Karpas-422 (cell line): Measurements from ENCODE around the gene DNASE2B. TPM values are rescaled to one million over a fixed set of nuclear protein-coding genes. Genes with fewer than 3 reads are reported as not detected.

Experiments used
- DNase-seq: peaks from one replicate; pipeline ENCODE4 v3.0.0-alpha.2; 2015
- H2AFZ ChIP-seq: fragments of 200-600 bp; sonication (generic); 2 replicates; pipeline ENCODE4 v1.6.1; 2014; ENCODE audit warnings: antibody characterized with exemption, low read length, mixed read lengths
- H3K27ac ChIP-seq: fragments of 200-600 bp; sonication (generic); 2 replicates; pipeline ENCODE4 v1.5.1; 2014; ENCODE audit warnings: mild to moderate bottlenecking, low read length, moderate library complexity
- H3K27me3 ChIP-seq: fragments of 200-600 bp; sonication (generic); 2 replicates; pipeline ENCODE4 v1.6.1; 2014; ENCODE audit warnings: low read length, mixed read lengths
- H3K36me3 ChIP-seq: fragments of 200-600 bp; sonication (generic); 2 replicates; pipeline ENCODE4 v1.6.1; 2014; ENCODE audit warnings: low read length, mixed read lengths; ENCODE audit not compliant: insufficient read depth
- H3K4me1 ChIP-seq: fragments of 200-600 bp; sonication (generic); 2 replicates; pipeline ENCODE4 v1.6.1; 2014; ENCODE audit warnings: mild to moderate bottlenecking, low read length, mixed read lengths
- H3K4me2 ChIP-seq: fragments of 200-600 bp; sonication (generic); 2 replicates; pipeline ENCODE4 v1.6.1; 2014; ENCODE audit warnings: low read length, low read depth, mild to moderate bottlenecking; ENCODE audit not compliant: poor library complexity, severe bottlenecking
- H3K4me3 ChIP-seq: fragments of 200-600 bp; sonication (generic); 2 replicates; pipeline ENCODE4 v1.5.1; 2014; ENCODE audit warnings: mild to moderate bottlenecking, antibody characterized with exemption, low read length, mixed read lengths
- H3K79me2 ChIP-seq: fragments of 200-600 bp; sonication (generic); 2 replicates; pipeline ENCODE4 v1.6.1; 2014; ENCODE audit warnings: mild to moderate bottlenecking, low read length, mixed read lengths
- H3K9ac ChIP-seq: fragments of 200-600 bp; sonication (generic); 2 replicates; pipeline ENCODE4 v1.6.0; 2014; ENCODE audit warnings: low read length
- H3K9me2 ChIP-seq: fragments of 200-600 bp; sonication (generic), shearing (Covaris generic); replicated peaks from 2 replicates; pipeline ENCODE4 v1.6.0; 2014; ENCODE audit warnings: mild to moderate bottlenecking, low read length, moderate library complexity; ENCODE audit not compliant: insufficient read depth
- H3K9me3 ChIP-seq: fragments of 300-700, 200-600 bp; sonication (generic); 2 replicates; pipeline ENCODE4 v1.6.1; 2014; ENCODE audit warnings: low read length, mixed read lengths
- H4K20me1 ChIP-seq: fragments of 200-600 bp; sonication (generic); 2 replicates; pipeline ENCODE4 v1.6.1; 2014; ENCODE audit warnings: mild to moderate bottlenecking, antibody characterized with exemption, low read length, low read depth; ENCODE audit not compliant: insufficient read depth
- total RNA-seq: library from RNA; depleted of rRNA; stranded (reverse); fragments of >200 nt; shearing (Covaris generic); gene quantifications from 2 replicates; pipeline ENCODE4 v1.2.3, GENCODE V29; 2014; ENCODE audit warnings: low replicate concordance; rRNA removed

Gene DNASE2B
- not detected in 2 replicates for total RNA-seq

- H2AFZ ChIP-seq = no peak within 1 kb of the TSS
- no peaks in the 10 kb centered on the region for H3K79me2 ChIP-seq
Measured at GRCh38 chr1:84398175-84399155, at the start of gene DNASE2B. DNASE2B (plus strand) TSS chr1:84398484; CDS start chr1:84398565, 81 bp downstream.

GRCh38 chr1:84348759-84349158, 49.5 kb upstream of the DNASE2B start:
- Histone ChIP-seq H3K4me2 (no peak overlapping the region), H3K4me3 (no peak overlapping the region), H4K20me1 (no peaks in the 10 kb centered on the region), H3K9me2 (no peaks in the 10 kb centered on the region), H3K36me3 (no peaks in the 10 kb centered on the region), H3K27ac (no peak overlapping the region), H2AFZ (no peak overlapping the region), H3K9ac (no peak overlapping the region), H3K27me3 (no peaks in the 10 kb centered on the region), H3K79me2 (no peaks in the 10 kb centered on the region), H3K9me3 (no peaks in the 10 kb centered on the region), H3K4me1 (no peaks in the 10 kb centered on the region)
- no peak for DNase-seq

More at GRCh38 chr1:84398175-84399155, at the start of gene DNASE2B:
- Histone ChIP-seq H3K36me3 (no peaks in the 10 kb centered on the region), H3K27ac (no peak within 1 kb of the TSS), H3K4me1 (no peaks in the 10 kb centered on the region), H3K4me2 (no peak within 1 kb of the TSS), H3K9ac (no peak within 1 kb of the TSS), H3K4me3 (no peak within 1 kb of the TSS), H4K20me1 (no peaks in the 10 kb centered on the region), H3K27me3 (no peaks in the 10 kb centered on the region), H3K9me2 (no peaks in the 10 kb centered on the region), H3K9me3 (no peaks in the 10 kb centered on the region)
- DNase-seq = no peak

DNA sequence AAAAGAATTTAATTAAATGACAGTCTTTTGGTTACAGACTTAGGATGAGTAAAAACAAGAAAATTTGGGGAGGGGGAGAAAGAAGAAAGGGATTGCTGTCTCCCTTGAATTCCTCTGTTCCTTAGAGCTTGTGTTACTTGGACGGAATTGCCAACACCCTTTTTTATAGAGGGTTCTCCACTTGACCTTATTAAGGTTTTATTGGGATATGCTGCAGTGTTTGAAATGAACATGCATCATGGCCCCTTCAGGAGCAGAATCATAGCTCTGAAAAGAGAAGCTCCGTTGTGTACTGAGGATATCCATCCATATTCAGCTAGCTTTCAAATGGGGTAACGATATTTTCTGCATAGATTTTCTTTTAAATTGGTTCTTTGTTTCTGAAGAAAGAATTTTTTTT, 48.2 kb upstream of the DNASE2B start:
- H3K9me3 ChIP-seq = no peaks in the 10 kb centered on the region
- no peaks in the 10 kb centered on the region for H3K79me2 ChIP-seq
- H3K4me1 ChIP-seq = no peaks in the 10 kb centered on the region
- no peak overlapping the region for H3K4me2 ChIP-seq
- no peak overlapping the region for H3K27ac ChIP-seq
- no peak overlapping the region for H3K4me3 ChIP-seq
- H3K36me3 ChIP-seq = no peaks in the 10 kb centered on the region
- no peak overlapping the region for H3K9ac ChIP-seq
- no peaks in the 10 kb centered on the region for H4K20me1 ChIP-seq
- H2AFZ ChIP-seq = no peak overlapping the region
- H3K27me3 ChIP-seq = no peaks in the 10 kb centered on the region
- no peaks in the 10 kb centered on the region for H3K9me2 ChIP-seq
- no peak for DNase-seq

DNA sequence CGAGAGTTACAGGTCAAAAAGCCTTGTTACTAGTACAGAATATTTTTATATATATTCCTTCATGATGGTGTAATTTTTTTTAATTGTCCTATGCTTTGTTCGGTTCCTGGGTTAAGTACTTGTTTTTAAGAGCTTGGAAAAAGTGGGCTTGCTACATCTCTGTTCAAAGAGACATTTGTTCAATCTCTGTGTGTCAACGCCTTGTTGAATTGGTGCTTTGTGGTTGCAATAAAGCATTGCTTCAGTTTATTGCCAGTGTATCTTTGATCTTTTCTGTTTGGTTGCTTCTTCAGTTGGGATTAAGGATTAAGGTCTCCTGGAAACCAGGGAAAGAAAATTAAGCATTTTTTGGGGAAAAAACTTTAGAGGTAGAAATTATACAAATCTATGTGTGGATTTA, 47.7 kb upstream of the DNASE2B start:
- no peak overlapping the region for H2AFZ ChIP-seq
- H3K27me3 ChIP-seq = no peaks in the 10 kb centered on the region
- H4K20me1 ChIP-seq = no peaks in the 10 kb centered on the region
- no peak overlapping the region for H3K4me3 ChIP-seq
- no peak overlapping the region for H3K9ac ChIP-seq
- no peaks in the 10 kb centered on the region for H3K9me2 ChIP-seq
- H3K79me2 ChIP-seq = no peaks in the 10 kb centered on the region
- no peaks in the 10 kb centered on the region for H3K9me3 ChIP-seq
- no peaks in the 10 kb centered on the region for H3K4me1 ChIP-seq
- DNase-seq = no peak
- no peak overlapping the region for H3K27ac ChIP-seq
- H3K4me2 ChIP-seq = no peak overlapping the region
- H3K36me3 ChIP-seq = no peaks in the 10 kb centered on the region

DNA sequence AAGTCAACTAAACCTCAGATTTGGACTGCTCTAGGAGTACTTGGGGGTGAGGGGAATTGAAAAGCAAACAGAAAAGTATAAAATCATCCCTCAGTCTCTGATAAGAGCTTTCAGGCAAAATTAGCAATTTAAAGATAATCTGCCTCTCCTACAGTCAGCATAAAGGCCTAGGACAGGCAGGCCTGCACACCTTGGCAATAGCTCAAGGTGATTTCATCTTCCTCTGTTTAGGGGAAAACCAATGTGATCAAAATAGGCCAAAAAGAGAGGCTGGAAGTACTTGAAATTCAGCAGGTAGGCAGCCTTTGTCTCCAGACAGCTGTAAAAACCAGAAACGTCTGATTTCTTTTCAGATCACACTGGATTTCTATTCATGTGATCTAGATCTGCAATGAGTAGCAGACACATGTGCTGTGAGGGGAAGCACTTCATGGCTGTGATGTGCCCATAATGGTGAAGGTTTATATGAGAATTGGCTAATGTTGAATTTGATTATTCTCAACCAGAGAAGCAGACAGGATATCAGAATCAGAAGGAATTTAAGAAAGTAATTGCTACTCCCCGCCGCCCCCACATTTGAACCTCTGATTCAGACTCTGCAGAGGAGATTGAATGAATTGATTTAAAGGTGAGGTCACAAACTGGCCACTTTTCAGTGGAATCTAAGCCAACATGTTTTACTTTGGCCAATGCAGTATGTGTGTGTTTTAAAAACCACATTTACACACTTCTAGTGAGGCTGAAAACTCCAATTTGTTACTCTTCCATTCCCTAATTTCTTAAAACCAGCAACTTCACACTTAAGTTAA, 45.8 kb upstream of the DNASE2B start:
- no peak overlapping the region for H3K4me3 ChIP-seq
- H4K20me1 ChIP-seq = no peaks in the 10 kb centered on the region
- no peak for DNase-seq
- no peaks in the 10 kb centered on the region for H3K9me2 ChIP-seq
- H3K27me3 ChIP-seq = no peaks in the 10 kb centered on the region
- no peak overlapping the region for H3K4me2 ChIP-seq
- H2AFZ ChIP-seq = no peak overlapping the region
- no peak overlapping the region for H3K9ac ChIP-seq
- H3K4me1 ChIP-seq = no peaks in the 10 kb centered on the region
- no peaks in the 10 kb centered on the region for H3K79me2 ChIP-seq
- no peaks in the 10 kb centered on the region for H3K9me3 ChIP-seq
- H3K36me3 ChIP-seq = no peaks in the 10 kb centered on the region
- H3K27ac ChIP-seq = no peak overlapping the region

DNA sequence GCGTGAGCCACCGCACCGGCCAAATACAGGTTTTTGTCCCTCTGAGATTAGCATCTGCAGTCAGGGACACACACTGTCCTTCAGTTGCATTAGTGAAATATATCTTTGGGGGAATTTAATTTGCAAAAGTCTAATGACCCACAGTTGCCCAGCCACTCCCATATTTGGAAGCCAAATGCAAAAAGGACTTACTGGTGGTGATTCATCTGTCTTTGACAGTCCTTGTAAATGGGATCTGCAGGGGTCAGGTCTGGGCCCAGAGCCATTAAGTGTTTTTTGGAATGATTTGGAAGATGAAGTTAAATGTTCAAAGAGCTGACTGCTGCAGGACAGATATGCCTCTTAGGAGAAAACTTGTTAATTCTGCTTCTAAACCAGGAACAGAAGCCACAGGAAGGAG, 44.6 kb upstream of the DNASE2B start:
- H3K4me2 ChIP-seq = no peak overlapping the region
- no peak overlapping the region for H3K4me3 ChIP-seq
- H3K9me3 ChIP-seq = no peaks in the 10 kb centered on the region
- H3K9me2 ChIP-seq = no peaks in the 10 kb centered on the region
- no peaks in the 10 kb centered on the region for H3K79me2 ChIP-seq
- no peaks in the 10 kb centered on the region for H3K36me3 ChIP-seq
- DNase-seq = no peak
- no peak overlapping the region for H3K9ac ChIP-seq
- H3K27me3 ChIP-seq = no peaks in the 10 kb centered on the region
- H4K20me1 ChIP-seq = no peaks in the 10 kb centered on the region
- no peak overlapping the region for H3K27ac ChIP-seq
- H2AFZ ChIP-seq = no peak overlapping the region
- H3K4me1 ChIP-seq = no peaks in the 10 kb centered on the region

DNA sequence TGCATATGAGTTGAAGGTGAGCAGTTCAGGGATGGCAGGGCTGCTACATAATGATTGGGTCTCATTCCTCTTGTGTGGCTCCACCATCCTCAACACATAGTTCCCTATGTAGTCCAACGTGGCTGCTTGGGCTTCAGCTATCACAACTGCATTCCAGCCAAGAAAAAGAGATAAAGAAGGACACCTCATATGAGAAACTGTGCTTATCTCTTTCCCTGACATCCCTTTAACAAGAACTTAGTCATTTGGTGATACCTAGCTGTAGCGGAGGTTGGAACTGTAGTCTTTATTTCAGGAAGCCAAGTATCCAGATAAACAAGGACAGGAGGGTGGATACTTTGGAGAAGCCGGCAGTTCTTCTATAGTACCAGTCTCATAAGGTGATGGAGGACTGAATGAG, 42.7 kb upstream of the DNASE2B start:
- DNase-seq = no peak
- H3K9ac ChIP-seq = no peak overlapping the region

GRCh38 chr1:84356881-84357280, 41.4 kb upstream of the DNASE2B start:
- Histone ChIP-seq H3K4me1 (no peaks in the 10 kb centered on the region), H3K4me2 (no peak overlapping the region), H3K9ac (no peak overlapping the region), H4K20me1 (no peaks in the 10 kb centered on the region), H3K36me3 (no peaks in the 10 kb centered on the region), H3K79me2 (no peaks in the 10 kb centered on the region), H3K9me2 (no peaks in the 10 kb centered on the region), H3K9me3 (no peaks in the 10 kb centered on the region), H3K4me3 (no peak overlapping the region), H3K27ac (no peak overlapping the region), H3K27me3 (no peaks in the 10 kb centered on the region), H2AFZ (no peak overlapping the region)
- DNase-seq = no peak

More for the DNA sequence above, 42.7 kb upstream of the DNASE2B start:
- Histone ChIP-seq H3K36me3 (no peaks in the 10 kb centered on the region), H3K4me2 (no peak overlapping the region), H3K4me3 (no peak overlapping the region), H3K79me2 (no peaks in the 10 kb centered on the region), H3K9me3 (no peaks in the 10 kb centered on the region), H4K20me1 (no peaks in the 10 kb centered on the region), H3K9me2 (no peaks in the 10 kb centered on the region), H2AFZ (no peak overlapping the region), H3K27ac (no peak overlapping the region), H3K4me1 (no peaks in the 10 kb centered on the region), H3K27me3 (no peaks in the 10 kb centered on the region)
